Lower lobe of right lung (tissue), 2 donors: ENCODE data around the gene LAMA2. TPM values are rescaled to one million over a fixed set of nuclear protein-coding genes. Genes with fewer than 3 reads are reported as not detected.

Experiments
- ATAC-seq, 2 donors: fragments of 200-7000 bp; cut with Tn5 transposase; one replicate each; pipeline ENCODE4 v1.9.1; 2020 to 2022; ENCODE audit warnings: mild to moderate bottlenecking in 2 of 2, moderate library complexity in 2 of 2
- DNase-seq: peaks from one replicate; pipeline ENCODE4 v3.0.0-alpha.2; 2020
- H3K27ac ChIP-seq: fragments of 200-600 bp; one replicate; pipeline ENCODE4 v1.8.0; 2022
- H3K27me3 ChIP-seq: fragments of 200-600 bp; one replicate; pipeline ENCODE4 v1.8.0; 2022; ENCODE audit warnings: low read depth
- H3K36me3 ChIP-seq: fragments of 200-600 bp; one replicate; pipeline ENCODE4 v1.8.0; 2022; ENCODE audit warnings: mild to moderate bottlenecking
- H3K4me1 ChIP-seq: fragments of 200-600 bp; one replicate; pipeline ENCODE4 v1.8.0; 2022
- H3K4me3 ChIP-seq: fragments of 200-600 bp; one replicate; pipeline ENCODE4 v1.8.0; 2022; ENCODE audit warnings: mild to moderate bottlenecking
- H3K9me3 ChIP-seq: fragments of 200-600 bp; one replicate; pipeline ENCODE4 v1.8.0; 2022
- intact Hi-C: fragments of 100-400 bp; cut with DNase I; formaldehyde crosslinking; loops from one replicate; pipeline ENCODE4 v1.11.0; 2022
- total RNA-seq: library from RNA; stranded (reverse); fragmentation: NEBNext Ultra II Directional; extraction: Animal tissue kit (Norgen Biotek cat#: 25700); gene quantifications from one replicate; pipeline ENCODE4 v1.2.1, GENCODE V29; 2021
- TF ChIP-seq, protein P1 (sequence below): fragments of 200-600 bp; IDR thresholded peaks from one replicate; pipeline ENCODE4 v1.8.0; 2022; ENCODE audit warnings: antibody characterized with exemption, mild to moderate bottlenecking
- donor health status: DM: no; HTN: yes; CAD: no; lungs with severe emphysema.

The LAMA2 gene
- total RNA-seq, 1 donor from 2014 or later: 49.6 TPM

- Histone ChIP-seq H3K27ac (no peak overlapping the region), H3K9me3 (no peaks in the 10 kb centered on the region), H3K36me3 (no peaks in the 10 kb centered on the region), H3K4me1 (no peaks in the 10 kb centered on the region), H3K27me3 (no peaks in the 10 kb centered on the region), H3K4me3 (no peak overlapping the region)
- DNase-seq (no peak), ATAC-seq (no peak)
- intact Hi-C loops: no loop called here
- TF ChIP-seq, protein P1, sequence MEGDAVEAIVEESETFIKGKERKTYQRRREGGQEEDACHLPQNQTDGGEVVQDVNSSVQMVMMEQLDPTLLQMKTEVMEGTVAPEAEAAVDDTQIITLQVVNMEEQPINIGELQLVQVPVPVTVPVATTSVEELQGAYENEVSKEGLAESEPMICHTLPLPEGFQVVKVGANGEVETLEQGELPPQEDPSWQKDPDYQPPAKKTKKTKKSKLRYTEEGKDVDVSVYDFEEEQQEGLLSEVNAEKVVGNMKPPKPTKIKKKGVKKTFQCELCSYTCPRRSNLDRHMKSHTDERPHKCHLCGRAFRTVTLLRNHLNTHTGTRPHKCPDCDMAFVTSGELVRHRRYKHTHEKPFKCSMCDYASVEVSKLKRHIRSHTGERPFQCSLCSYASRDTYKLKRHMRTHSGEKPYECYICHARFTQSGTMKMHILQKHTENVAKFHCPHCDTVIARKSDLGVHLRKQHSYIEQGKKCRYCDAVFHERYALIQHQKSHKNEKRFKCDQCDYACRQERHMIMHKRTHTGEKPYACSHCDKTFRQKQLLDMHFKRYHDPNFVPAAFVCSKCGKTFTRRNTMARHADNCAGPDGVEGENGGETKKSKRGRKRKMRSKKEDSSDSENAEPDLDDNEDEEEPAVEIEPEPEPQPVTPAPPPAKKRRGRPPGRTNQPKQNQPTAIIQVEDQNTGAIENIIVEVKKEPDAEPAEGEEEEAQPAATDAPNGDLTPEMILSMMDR: no peak
Observed at GRCh38 chr6:129338683-129339082, 455.7 kb downstream of the LAMA2 start.

DNA sequence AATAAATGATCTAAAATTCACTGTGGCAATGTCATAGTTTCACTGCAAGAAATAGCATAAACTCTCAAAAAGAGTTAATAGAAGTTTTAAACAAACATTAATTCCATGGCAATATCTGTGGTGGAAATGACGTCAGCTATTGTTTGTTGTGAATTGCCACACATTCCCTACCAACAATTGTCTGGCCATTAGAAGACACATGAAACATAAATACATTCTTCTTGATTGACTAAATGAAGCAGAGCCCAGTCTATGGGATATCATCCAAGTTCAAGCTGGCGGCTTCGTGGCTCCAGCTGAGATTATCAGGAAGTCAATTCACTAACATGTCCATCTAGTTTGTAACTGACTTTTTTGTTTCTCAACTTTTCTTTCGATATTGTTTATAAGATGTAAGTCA, 458.0 kb downstream of the LAMA2 start:
- DNase-seq: no peak
- H3K36me3 ChIP-seq: no peaks in the 10 kb centered on the region
- H3K27me3 ChIP-seq: no peaks in the 10 kb centered on the region
- H3K4me1 ChIP-seq: no peaks in the 10 kb centered on the region
- H3K27ac ChIP-seq: peak overlapping the region; percentile 16
- TF ChIP-seq, protein P1: no peak
- ATAC-seq: peak in 1 of 2 donors; percentile 26
- H3K9me3 ChIP-seq: no peaks in the 10 kb centered on the region
- intact Hi-C loops: no loop called here
- no peak overlapping the region for H3K4me3 ChIP-seq

DNA sequence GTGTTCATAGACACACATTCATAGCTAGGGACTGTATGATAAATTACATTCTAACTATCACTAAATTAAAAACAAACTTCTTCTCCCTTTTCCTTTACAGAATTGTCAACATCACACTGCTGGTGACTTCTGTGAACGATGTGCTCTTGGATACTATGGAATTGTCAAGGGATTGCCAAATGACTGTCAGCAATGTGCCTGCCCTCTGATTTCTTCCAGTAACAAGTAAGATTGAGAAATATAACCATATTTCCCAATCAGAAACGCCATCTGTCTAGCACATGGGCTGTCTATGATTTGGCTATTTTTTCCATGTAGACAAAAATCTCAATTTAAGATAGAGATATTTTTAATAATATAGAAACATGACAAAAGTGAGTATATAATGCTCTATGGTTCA, 459.3 kb downstream of the LAMA2 start:
- no peak overlapping the region for H3K27ac ChIP-seq
- intact Hi-C loops: no loop called here
- H3K36me3 ChIP-seq: no peaks in the 10 kb centered on the region
- H3K4me3 ChIP-seq: no peak overlapping the region
- DNase-seq (no peak), ATAC-seq (no peak)
- TF ChIP-seq, protein P1: no peak
- no peaks in the 10 kb centered on the region for H3K4me1 ChIP-seq
- no peaks in the 10 kb centered on the region for H3K27me3 ChIP-seq
- H3K9me3 ChIP-seq: no peaks in the 10 kb centered on the region

DNA sequence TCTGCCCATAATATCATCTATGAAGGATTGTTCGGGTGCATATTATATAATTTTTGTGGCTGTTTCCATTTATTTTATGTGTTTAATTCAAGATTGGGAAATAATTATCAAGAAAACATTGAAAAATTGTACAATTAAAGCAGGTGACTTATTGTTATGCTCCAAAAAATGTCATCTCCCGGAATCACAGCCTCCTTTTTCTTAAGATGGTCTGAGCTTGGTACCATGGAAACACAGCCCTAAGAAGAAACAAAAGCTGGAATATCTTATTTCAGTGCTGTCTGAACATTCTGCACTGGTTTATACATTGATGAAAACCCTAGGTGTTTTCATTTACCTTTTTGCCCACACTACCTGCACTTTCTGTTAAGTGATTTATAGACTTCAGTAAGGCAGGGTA, 459.9 kb downstream of the LAMA2 start:
- no peaks in the 10 kb centered on the region for H3K36me3 ChIP-seq
- DNase-seq: no peak
- H3K27ac ChIP-seq: no peak overlapping the region
- TF ChIP-seq, protein P1: no peak
- intact Hi-C loops: no loop called here
- ATAC-seq: no peak
- H3K4me1 ChIP-seq: no peaks in the 10 kb centered on the region
- no peaks in the 10 kb centered on the region for H3K27me3 ChIP-seq
- H3K9me3 ChIP-seq: no peaks in the 10 kb centered on the region
- no peak overlapping the region for H3K4me3 ChIP-seq

DNA sequence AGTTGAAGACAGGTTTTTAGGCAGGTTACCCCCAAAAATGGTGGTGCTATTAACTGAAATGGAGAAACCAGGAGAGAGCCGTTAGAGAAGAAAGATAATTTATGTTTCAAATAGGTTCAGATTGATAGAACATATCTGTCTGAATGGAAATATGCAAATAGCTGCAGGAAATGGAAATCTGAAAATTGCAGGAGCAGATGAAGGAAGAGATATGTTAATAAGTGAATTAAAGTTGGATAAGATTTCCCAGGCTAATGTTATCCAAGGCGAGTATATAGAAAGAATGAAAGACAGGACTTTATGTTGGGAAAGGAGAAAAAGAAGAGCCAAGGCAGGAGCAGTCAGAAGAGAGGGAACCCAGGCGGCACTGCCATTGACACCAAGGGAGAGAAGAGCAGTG, 461.4 kb downstream of the LAMA2 start:
- H3K4me1 ChIP-seq: no peaks in the 10 kb centered on the region
- intact Hi-C loops: no loop called here
- H3K27me3 ChIP-seq: no peaks in the 10 kb centered on the region
- H3K4me3 ChIP-seq: no peak overlapping the region
- no peak for ATAC-seq
- no peaks in the 10 kb centered on the region for H3K36me3 ChIP-seq
- H3K27ac ChIP-seq: no peak overlapping the region
- DNase-seq: no peak
- no peaks in the 10 kb centered on the region for H3K9me3 ChIP-seq
- TF ChIP-seq, protein P1: no peak

DNA sequence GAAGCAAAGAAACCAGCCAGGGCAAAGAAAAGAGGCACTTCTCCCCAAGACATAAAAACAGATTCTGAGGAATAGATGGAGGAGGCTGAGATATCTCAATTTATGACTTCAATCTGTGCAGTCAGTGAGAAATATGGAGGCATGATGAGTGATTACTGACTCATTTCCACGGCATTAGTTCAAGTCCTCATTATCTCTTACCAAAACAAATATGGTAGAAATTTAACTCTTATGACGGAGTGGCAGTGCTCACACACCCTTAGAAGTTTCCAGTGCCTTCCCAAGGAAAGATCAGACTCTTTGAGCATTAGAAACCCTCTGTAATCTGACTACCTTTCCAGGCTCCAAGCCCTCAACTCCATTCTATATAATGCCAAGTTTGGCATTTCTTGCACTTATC, 463.0 kb downstream of the LAMA2 start:
- no peak overlapping the region for H3K4me3 ChIP-seq
- H3K4me1 ChIP-seq: no peaks in the 10 kb centered on the region
- no peak overlapping the region for H3K27ac ChIP-seq
- no peaks in the 10 kb centered on the region for H3K36me3 ChIP-seq
- no peak for DNase-seq
- no peaks in the 10 kb centered on the region for H3K9me3 ChIP-seq
- TF ChIP-seq, protein P1: no peak
- intact Hi-C loops: no loop called here
- ATAC-seq: no peak
- no peaks in the 10 kb centered on the region for H3K27me3 ChIP-seq
